ENCODE data around the gene RNFT1. TPM values are rescaled to one million over a fixed set of nuclear protein-coding genes. Genes with fewer than 3 reads are reported as not detected.
"Not testable (repeated sequence)": the region's sequence is repeated elsewhere in the genome, so short reads cannot be mapped to it uniquely, and the experiment has no call there.

RNFT1 gene
- total RNA-seq, 4 donors from 2014 or later: 12.4 to 17.4 (median 14.4) TPM

DNA sequence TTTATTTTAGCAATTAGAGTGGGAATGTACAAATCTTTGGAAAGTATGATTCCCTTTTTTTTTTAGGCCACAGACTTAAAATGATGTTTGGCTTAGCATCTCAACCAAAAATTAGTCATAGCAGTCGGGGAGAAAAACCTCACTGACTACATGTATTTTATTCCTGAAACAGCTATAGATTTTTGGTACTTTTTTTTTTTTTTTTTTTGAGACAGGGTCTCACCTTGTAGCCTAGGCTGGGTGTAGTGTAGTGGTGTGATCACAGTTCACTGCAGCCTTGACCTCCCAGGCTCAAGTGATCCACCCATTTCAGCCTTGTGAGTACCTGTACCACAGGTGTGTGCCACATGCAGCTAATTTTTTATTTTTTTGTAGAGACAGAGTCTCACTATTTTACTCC is 23.4 kb downstream of the RNFT1 start:
- WGBS, 2 donors: 88 to 89% methylated on average over 1 of the region's 1 CpG
- H3K4me3 ChIP-seq (ENCODE audit: low read depth, poor library complexity, severe bottlenecking): no peak overlapping the region
- intact Hi-C loops (cut with DNase I; ENCODE audit: low total_unique reads): no loop called here
- TF ChIP-seq, protein P1, sequence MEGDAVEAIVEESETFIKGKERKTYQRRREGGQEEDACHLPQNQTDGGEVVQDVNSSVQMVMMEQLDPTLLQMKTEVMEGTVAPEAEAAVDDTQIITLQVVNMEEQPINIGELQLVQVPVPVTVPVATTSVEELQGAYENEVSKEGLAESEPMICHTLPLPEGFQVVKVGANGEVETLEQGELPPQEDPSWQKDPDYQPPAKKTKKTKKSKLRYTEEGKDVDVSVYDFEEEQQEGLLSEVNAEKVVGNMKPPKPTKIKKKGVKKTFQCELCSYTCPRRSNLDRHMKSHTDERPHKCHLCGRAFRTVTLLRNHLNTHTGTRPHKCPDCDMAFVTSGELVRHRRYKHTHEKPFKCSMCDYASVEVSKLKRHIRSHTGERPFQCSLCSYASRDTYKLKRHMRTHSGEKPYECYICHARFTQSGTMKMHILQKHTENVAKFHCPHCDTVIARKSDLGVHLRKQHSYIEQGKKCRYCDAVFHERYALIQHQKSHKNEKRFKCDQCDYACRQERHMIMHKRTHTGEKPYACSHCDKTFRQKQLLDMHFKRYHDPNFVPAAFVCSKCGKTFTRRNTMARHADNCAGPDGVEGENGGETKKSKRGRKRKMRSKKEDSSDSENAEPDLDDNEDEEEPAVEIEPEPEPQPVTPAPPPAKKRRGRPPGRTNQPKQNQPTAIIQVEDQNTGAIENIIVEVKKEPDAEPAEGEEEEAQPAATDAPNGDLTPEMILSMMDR (IDR thresholded peaks at IDR 0.05): no peak
- no peak for TF ChIP-seq POLR2A (IDR thresholded peaks at IDR 0.05)
- no peak for DNase-seq (ENCODE audit: low spot score in 2 of 2)

GRCh38 chr17:59940697-59941096 is 23.8 kb downstream of the RNFT1 start:
- H3K4me3 ChIP-seq (ENCODE audit: low read depth, poor library complexity, severe bottlenecking); DNase-seq (ENCODE audit: low spot score in 2 of 2); intact Hi-C loops (cut with DNase I; ENCODE audit: low total_unique reads): not testable (repeated sequence)
- WGBS, 2 donors: 49 to 63% methylated on average over 3 of the region's 3 CpGs

- intact Hi-C loops (cut with DNase I; ENCODE audit: low total_unique reads); DNase-seq (ENCODE audit: low spot score in 2 of 2); H3K4me3 ChIP-seq (ENCODE audit: low read depth, poor library complexity, severe bottlenecking): not testable (repeated sequence)
- 96 to 100% methylated on average over 1 of the region's 1 CpG for WGBS, 2 donors
Observed at GRCh38 chr17:59933317-59933716, 31.2 kb downstream of the RNFT1 start.

- 19 to 33% methylated on average over 3 of the region's 3 CpGs for WGBS, 2 donors
- H3K4me3 ChIP-seq (ENCODE audit: low read depth, poor library complexity, severe bottlenecking); intact Hi-C loops (cut with DNase I; ENCODE audit: low total_unique reads): not testable (repeated sequence)
- DNase-seq (ENCODE audit: low spot score in 2 of 2): peak in 1 of 2 donors; percentile 45
Observed at GRCh38 chr17:59930768-59931167, 33.8 kb downstream of the RNFT1 start.

GRCh38 chr17:59930121-59930520 is 34.4 kb downstream of the RNFT1 start:
- intact Hi-C loops (cut with DNase I; ENCODE audit: low total_unique reads); H3K4me3 ChIP-seq (ENCODE audit: low read depth, poor library complexity, severe bottlenecking); DNase-seq (ENCODE audit: low spot score in 2 of 2): not testable (repeated sequence)
- WGBS, 2 donors: 98 to 100% methylated on average over 2 of the region's 2 CpGs

DNA sequence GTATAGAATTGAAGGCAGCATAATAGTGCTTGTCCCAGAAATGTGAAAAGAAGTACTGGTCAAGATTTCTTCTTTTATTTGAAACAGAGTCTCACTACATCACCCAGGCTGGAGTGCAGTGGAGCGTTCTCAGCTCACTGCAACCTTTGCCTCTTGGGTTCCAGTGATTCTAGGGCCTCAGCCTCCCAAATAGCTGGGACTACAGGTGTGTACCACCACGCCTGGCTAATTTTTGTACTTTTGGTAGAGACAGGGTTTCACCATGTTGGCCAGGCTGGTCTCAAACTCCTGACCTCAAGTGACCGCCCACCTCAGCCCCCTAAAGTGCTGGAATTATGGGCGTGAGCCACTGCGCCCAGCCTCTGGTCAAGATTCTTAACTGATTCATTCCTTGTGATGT is 43.9 kb downstream of the RNFT1 start:
- intact Hi-C loops (cut with DNase I; ENCODE audit: low total_unique reads); H3K4me3 ChIP-seq (ENCODE audit: low read depth, poor library complexity, severe bottlenecking); DNase-seq (ENCODE audit: low spot score in 2 of 2): not testable (repeated sequence)
- WGBS, 2 donors: 94 to 99% methylated on average over 5 of the region's 5 CpGs

DNA sequence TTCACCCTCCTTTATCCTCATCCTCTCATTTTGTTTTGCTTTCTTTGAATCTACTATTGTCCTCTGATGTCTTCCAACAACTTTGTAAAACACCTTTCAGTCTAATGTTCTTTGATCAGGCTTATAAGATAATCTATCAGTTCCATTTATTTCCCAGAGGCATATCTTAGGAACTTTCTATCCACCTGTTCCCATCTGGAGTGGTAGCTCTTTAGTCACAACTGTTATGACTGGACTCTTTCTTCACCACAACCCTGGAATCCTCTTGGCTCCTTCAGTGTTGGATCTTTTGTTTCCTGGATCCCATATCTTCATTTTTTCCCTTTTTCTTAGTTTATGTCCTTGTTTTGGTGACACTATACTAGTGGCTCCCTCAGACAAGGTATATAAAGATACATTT is 48.1 kb downstream of the RNFT1 start:
- TF ChIP-seq, protein P1 (IDR thresholded peaks at IDR 0.05): no peak
- no peak for TF ChIP-seq POLR2A (IDR thresholded peaks at IDR 0.05)
- no peak overlapping the region for H3K4me3 ChIP-seq (ENCODE audit: low read depth, poor library complexity, severe bottlenecking)
- intact Hi-C loops (cut with DNase I; ENCODE audit: low total_unique reads): no loop called here
- DNase-seq (ENCODE audit: low spot score in 2 of 2): no peak

DNA sequence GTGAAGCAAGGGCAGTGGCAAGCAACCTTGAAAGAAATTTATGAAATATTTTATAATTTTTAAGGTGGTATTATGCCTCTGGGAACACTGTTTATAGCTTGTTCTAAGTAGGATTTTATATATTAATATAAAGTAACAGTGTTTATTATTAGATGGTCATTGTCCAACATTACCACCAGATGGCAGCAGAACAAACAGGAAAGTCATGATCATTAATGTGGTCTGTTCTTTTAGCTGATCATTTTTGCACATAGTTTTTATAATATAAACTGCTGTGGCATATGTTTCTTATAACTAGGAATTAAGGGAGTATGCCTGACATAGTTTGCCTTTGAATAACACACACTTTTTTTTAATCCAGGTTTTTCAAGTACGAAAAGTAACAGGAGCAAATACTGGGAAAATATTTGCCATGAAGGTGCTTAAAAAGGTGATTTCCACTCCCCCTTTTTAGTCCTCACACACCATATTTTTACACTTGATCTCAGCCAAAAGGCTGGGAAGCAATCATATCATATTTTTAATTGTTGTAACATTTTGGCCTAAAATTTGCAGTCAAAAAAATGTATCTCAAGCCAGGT is 50.2 kb downstream of the RNFT1 start:
- 83 to 87% methylated on average over 1 of the region's 1 CpG for WGBS, 2 donors
- no peak for DNase-seq (ENCODE audit: low spot score in 2 of 2)
- no peak overlapping the region for H3K4me3 ChIP-seq (ENCODE audit: low read depth, poor library complexity, severe bottlenecking)
- TF ChIP-seq, protein P1 (IDR thresholded peaks at IDR 0.05): no peak
- no peak for TF ChIP-seq POLR2A (IDR thresholded peaks at IDR 0.05)
- intact Hi-C loops (cut with DNase I; ENCODE audit: low total_unique reads): no loop called here

Data from lower leg skin (tissue), 4 donors.